ENCODE data around the gene NISCH. TPM values are rescaled to one million over a fixed set of nuclear protein-coding genes. Genes with fewer than 3 reads are reported as not detected.
A peak's percentile ranks its signal among the peaks of the same experiment; 100 is the strongest.

The NISCH gene
- total RNA-seq, 1 experiment from 2014 or later = 48.6 TPM

- intact Hi-C loops (cut with micrococcal nuclease; ENCODE audit: unreplicated experiment) = no loop called here
Observed at GRCh38 chr3:52530918-52531826, 75.8 kb downstream of the NISCH start.

GRCh38 chr3:52531860-52532516 is 76.6 kb downstream of the NISCH start:
- Histone ChIP-seq H3K27ac (ENCODE audit: low read depth, low read length, poor library complexity, severe bottlenecking) (no peak overlapping the region), H3K4me1 (ENCODE audit: insufficient read depth, low read length, poor library complexity, severe bottlenecking) (no peaks in the 10 kb centered on the region), H3K36me3 (ENCODE audit: insufficient read depth, low read length, poor library complexity, severe bottlenecking) (no peaks in the 10 kb centered on the region), H3K9me3 (ENCODE audit: low read depth, low read length, poor library complexity, severe bottlenecking) (no peaks in the 10 kb centered on the region), H3K27me3 (replicated peaks; ENCODE audit: insufficient read depth, low read depth, low read length, poor library complexity) (no peaks in the 10 kb centered on the region), H3K4me3 (ENCODE audit: low read depth, low read length, poor library complexity, severe bottlenecking) (peak overlapping the region; percentile 60)
- ChIA-PET POLR2A (ENCODE audit: low non-redundant PET) (no interaction called here), CTCF (no interaction called here)
- no TSS peak for BruUV-seq (replicated peaks)
- no peak for TF ChIP-seq EZH2 (IDR thresholded peaks at IDR 0.05; ENCODE audit: borderline replicate concordance, low read depth, low read length, poor library complexity, severe bottlenecking)
- no peak for TF ChIP-seq CTCF (conservative IDR thresholded peaks at IDR 0.05; ENCODE audit: low read depth, low read length)
- DNase-seq (ENCODE audit: low spot score) = no peak
- intact Hi-C loops (cut with micrococcal nuclease; ENCODE audit: unreplicated experiment) = no loop called here

More at GRCh38 chr3:52530918-52531826, 75.8 kb downstream of the NISCH start:
- ChIA-PET CTCF (no interaction called here), POLR2A (ENCODE audit: low non-redundant PET) (no interaction called here)
- no peak for TF ChIP-seq EZH2 (IDR thresholded peaks at IDR 0.05; ENCODE audit: borderline replicate concordance, low read depth, low read length, poor library complexity, severe bottlenecking)
- TF ChIP-seq CTCF (conservative IDR thresholded peaks at IDR 0.05; ENCODE audit: low read depth, low read length) = no peak
- Histone ChIP-seq H3K9me3 (ENCODE audit: low read depth, low read length, poor library complexity, severe bottlenecking) (no peaks in the 10 kb centered on the region), H3K4me3 (ENCODE audit: low read depth, low read length, poor library complexity, severe bottlenecking) (no peak overlapping the region), H3K36me3 (ENCODE audit: insufficient read depth, low read length, poor library complexity, severe bottlenecking) (no peaks in the 10 kb centered on the region), H3K27me3 (replicated peaks; ENCODE audit: insufficient read depth, low read depth, low read length, poor library complexity) (no peaks in the 10 kb centered on the region), H3K4me1 (ENCODE audit: insufficient read depth, low read length, poor library complexity, severe bottlenecking) (no peaks in the 10 kb centered on the region), H3K27ac (ENCODE audit: low read depth, low read length, poor library complexity, severe bottlenecking) (no peak overlapping the region)
- no TSS peak for BruUV-seq (replicated peaks)
- DNase-seq (ENCODE audit: low spot score) = no peak

GRCh38 chr3:52532517-52532837 is 77.1 kb downstream of the NISCH start:
- peak overlapping the region; percentile 60 for H3K4me3 ChIP-seq (ENCODE audit: low read depth, low read length, poor library complexity, severe bottlenecking)
- DNase-seq (ENCODE audit: low spot score) = no peak
- no TSS peak for BruUV-seq (replicated peaks)
- CTCF ChIA-PET = no interaction called here
- POLR2A ChIA-PET (ENCODE audit: low non-redundant PET) = no interaction called here
- H3K36me3 ChIP-seq (ENCODE audit: insufficient read depth, low read length, poor library complexity, severe bottlenecking) = no peaks in the 10 kb centered on the region
- intact Hi-C loops (cut with micrococcal nuclease; ENCODE audit: unreplicated experiment) = no loop called here
- H3K4me1 ChIP-seq (ENCODE audit: insufficient read depth, low read length, poor library complexity, severe bottlenecking) = no peaks in the 10 kb centered on the region
- no peaks in the 10 kb centered on the region for H3K27me3 ChIP-seq (replicated peaks; ENCODE audit: insufficient read depth, low read depth, low read length, poor library complexity)
- H3K27ac ChIP-seq (ENCODE audit: low read depth, low read length, poor library complexity, severe bottlenecking) = peak overlapping the region; percentile 67
- TF ChIP-seq EZH2 (IDR thresholded peaks at IDR 0.05; ENCODE audit: borderline replicate concordance, low read depth, low read length, poor library complexity, severe bottlenecking) (no peak), CTCF (conservative IDR thresholded peaks at IDR 0.05; ENCODE audit: low read depth, low read length) (no peak)
- H3K9me3 ChIP-seq (ENCODE audit: low read depth, low read length, poor library complexity, severe bottlenecking) = no peaks in the 10 kb centered on the region
